Jurkat, Clone E6-1 (cell line): ENCODE measurements around the gene TFEB.

ENCODE experiments used
- DNase-seq: peaks from one replicate; pipeline ENCODE4 v3.0.0-alpha.2; 2011; ENCODE audit warnings: low read depth, low spot score
- H3K4me3 ChIP-seq: 2 replicates; pipeline ENCODE4 v1.5.1; 2011; ENCODE audit warnings: mild to moderate bottlenecking, low read length, control low read depth, moderate library complexity

Gene TFEB

GRCh38 chr6:41741625-41742490 is 6.5 kb upstream of the TFEB start:
- DNase-seq: no peak
- no peak overlapping the region for H3K4me3 ChIP-seq

- H3K4me3 ChIP-seq: no peak overlapping the region
- no peak for DNase-seq
These were observed 5.2 kb upstream of the TFEB start for GRCh38 chr6:41740366-41741162.

- no peak overlapping the region for H3K4me3 ChIP-seq
- no peak for DNase-seq
These were observed 3.6 kb upstream of the TFEB start for GRCh38 chr6:41739041-41739440.

- no peak for DNase-seq
These were observed 2.3 kb upstream of the TFEB start for GRCh38 chr6:41737591-41738130.

GRCh38 chr6:41736800-41737555 is 1.6 kb upstream of the TFEB start:
- no peak overlapping the region for H3K4me3 ChIP-seq
- DNase-seq: no peak

More at GRCh38 chr6:41737591-41738130, 2.3 kb upstream of the TFEB start:
- H3K4me3 ChIP-seq: no peak overlapping the region

GRCh38 chr6:41736186-41736733 is 852 bp upstream of the TFEB start:
- no peak for DNase-seq
- H3K4me3 ChIP-seq: peak overlapping the region; percentile 51

- peak; percentile 39 for DNase-seq
- peak overlapping the region; percentile 65 for H3K4me3 ChIP-seq
These were observed 562 bp downstream of the TFEB start for GRCh38 chr6:41734666-41735426.

GRCh38 chr6:41733707-41734665 is 1.4 kb downstream of the TFEB start:
- peak; percentile 18 for DNase-seq
- H3K4me3 ChIP-seq: peak overlapping the region; percentile 65

- no peak for DNase-seq
- no peak overlapping the region for H3K4me3 ChIP-seq
These were observed 2.1 kb downstream of the TFEB start for GRCh38 chr6:41733360-41733706.

- DNase-seq: no peak
- H3K4me3 ChIP-seq: no peak overlapping the region
These were observed 2.6 kb downstream of the TFEB start for GRCh38 chr6:41732591-41733359.

GRCh38 chr6:41732149-41732548 is 3.3 kb downstream of the TFEB start:
- H3K4me3 ChIP-seq: no peak overlapping the region
- no peak for DNase-seq

- no peak for DNase-seq
- H3K4me3 ChIP-seq: no peak overlapping the region
These were observed 3.8 kb downstream of the TFEB start for GRCh38 chr6:41731561-41732086.

- no peak for DNase-seq
- H3K4me3 ChIP-seq: no peak overlapping the region
These were observed 4.6 kb downstream of the TFEB start for GRCh38 chr6:41730531-41731436.

GRCh38 chr6:41729624-41730023 is 5.8 kb downstream of the TFEB start:
- no peak overlapping the region for H3K4me3 ChIP-seq

GRCh38 chr6:41728954-41729353 is 6.5 kb downstream of the TFEB start:
- no peak overlapping the region for H3K4me3 ChIP-seq

More at GRCh38 chr6:41729624-41730023, 5.8 kb downstream of the TFEB start:
- DNase-seq: no peak

More at GRCh38 chr6:41728954-41729353, 6.5 kb downstream of the TFEB start:
- no peak for DNase-seq
